HCT116 (cell line): Measurements from ENCODE around the gene SMIM36. TPM values are rescaled to one million over a fixed set of nuclear protein-coding genes. Genes with fewer than 3 reads are reported as not detected.

ENCODE experiments used
- ATAC-seq: fragments of 200-7000 bp; cut with Tn5 transposase; 2 replicates; pipeline ENCODE4 v1.9.1; 2020; ENCODE audit warnings: mild to moderate bottlenecking, moderate library complexity
- BruUV-seq: library from RNA; stranded (reverse); fragments of 400-500 nt; replicated peaks from 2 replicates; lab custom pipeline; 2021; lab: Mats Ljungman, UMichigan
- CTCF ChIA-PET: fragments of 300-600 bp; sonication (Branson Sonifier 250); formaldehyde crosslinking; loops from one replicate; lab custom pipeline; 2021; ENCODE audit warnings: antibody characterized with exemption; lab: Charles Lee
- POLR2A ChIA-PET: fragments of 300-600, 350-600 bp; sonication (Branson Sonifier 250); formaldehyde crosslinking; loops from one replicate; lab custom pipeline; 2021; ENCODE audit warnings: antibody characterized with exemption; lab: Charles Lee
- RAD21 ChIA-PET, 2 experiments: fragments of 300-600 bp; sonication (Branson Sonifier 250); formaldehyde crosslinking; loops; one replicate each; lab custom pipeline; 2023; ENCODE audit warnings: low total read pairs in 2 of 2; ENCODE audit not compliant: uncharacterized antibody in 2 of 2, unreplicated experiment in 2 of 2, low non-redundant PET in 1 of 2; lab: Charles Lee
- DNase-seq: peaks from one replicate; pipeline ENCODE4 v3.0.0-alpha.2; 2010; ENCODE audit warnings: low read depth, low spot score
- H2AFZ ChIP-seq: fragments of 200-600 bp; shearing (Covaris generic), sonication (generic); 2 replicates; pipeline ENCODE4 v1.6.1; 2017; ENCODE audit warnings: low read depth, mixed run types, mixed read lengths, antibody characterized with exemption, low read length; ENCODE audit not compliant: poor library complexity, severe bottlenecking
- H3K27ac ChIP-seq: 2 replicates; pipeline ENCODE4 v1.5.1; 2012; ENCODE audit warnings: low read depth, low read length
- H3K27me3 ChIP-seq: fragments of 200-600 bp; sonication (generic); 2 replicates; pipeline ENCODE4 v1.6.1; 2016; ENCODE audit warnings: mixed run types, low read length, mixed read lengths; ENCODE audit not compliant: insufficient read depth
- H3K36me3 ChIP-seq, 2 experiments: fragments of 200-500 bp in 1 of 2; fragments of 200-600 bp in 1 of 2; sonication (Bioruptor generic) in 1 of 2; sonication (generic) in 1 of 2; 2 replicates each; pipeline versions ENCODE4 v1.5.1 to v1.6.1; 2014 to 2016; ENCODE audit warnings: low read length in 2 of 2, inconsistent platforms in 1 of 2, mixed read lengths in 1 of 2, mixed run types in 1 of 2; ENCODE audit not compliant: insufficient read depth in 2 of 2, control insufficient read depth in 1 of 2
- H3K4me1 ChIP-seq, 2 experiments: fragments of 200-600 bp in 1 of 2; sonication (generic) in 1 of 2; 2 replicates each; pipeline versions ENCODE4 v1.5.1 to v1.6.1; 2012 to 2017; ENCODE audit warnings: low read length in 2 of 2, inconsistent platforms in 1 of 2, mild to moderate bottlenecking in 1 of 2, mixed read lengths in 1 of 2, mixed run types in 1 of 2, moderate library complexity in 1 of 2; ENCODE audit not compliant: insufficient read depth in 2 of 2, control insufficient read depth in 1 of 2
- H3K4me2 ChIP-seq: fragments of 200-600 bp; sonication (generic); 2 replicates; pipeline ENCODE4 v1.6.1; 2017; ENCODE audit warnings: mixed run types, low read length, mixed read lengths
- H3K4me3 ChIP-seq, 2 experiments: fragments of 200-600 bp in 1 of 2; sonication (generic) in 1 of 2; replicated peaks in 1 of 2; 2 replicates each; pipeline ENCODE4 v1.5.1; 2011 to 2016; ENCODE audit warnings: low read length in 2 of 2, control low read depth in 1 of 2, low read depth in 1 of 2, mild to moderate bottlenecking in 1 of 2, mixed read lengths in 1 of 2, mixed run types in 1 of 2
- H3K79me2 ChIP-seq: fragments of 200-600 bp; sonication (generic); 2 replicates; pipeline ENCODE4 v1.6.1; 2017; ENCODE audit warnings: mild to moderate bottlenecking, mixed run types, low read length, moderate library complexity, mixed read lengths; ENCODE audit not compliant: insufficient read depth
- H3K9ac ChIP-seq: fragments of 200-600 bp; sonication (generic); 2 replicates; pipeline ENCODE4 v1.6.1; 2016; ENCODE audit warnings: low read length, mixed read lengths
- H3K9me2 ChIP-seq: fragments of 200-600 bp; sonication (generic), shearing (Covaris generic); 2 replicates; pipeline ENCODE4 v1.6.1; 2017; ENCODE audit warnings: mixed run types, mild to moderate bottlenecking, moderate library complexity; ENCODE audit not compliant: insufficient read depth
- H3K9me3 ChIP-seq, 2 experiments: fragments of 200-500 bp in 1 of 2; fragments of 200-600 bp in 1 of 2; sonication (Bioruptor generic) in 1 of 2; sonication (generic) in 1 of 2; 2 replicates each; pipeline ENCODE4 v1.6.1; 2014 to 2017; ENCODE audit warnings: low read length in 2 of 2, mixed read lengths in 2 of 2, inconsistent platforms in 1 of 2, low read depth in 1 of 2, mild to moderate bottlenecking in 1 of 2, mixed run types in 1 of 2, moderate library complexity in 1 of 2; ENCODE audit not compliant: control insufficient read depth in 1 of 2, insufficient read depth in 1 of 2
- H4K20me1 ChIP-seq: fragments of 200-600 bp; sonication (generic), shearing (Covaris generic); 2 replicates; pipeline ENCODE4 v1.6.1; 2017; ENCODE audit warnings: mixed run types, mild to moderate bottlenecking, moderate library complexity; ENCODE audit not compliant: insufficient read depth
- ELF1 ChIP-seq: IDR thresholded peaks from 2 replicates; pipeline ENCODE4 v1.6.1; 2012; ENCODE audit warnings: low read depth, borderline replicate concordance
- EZH2phosphoT487 ChIP-seq: fragments of 200-600 bp; IDR thresholded peaks from 2 replicates; pipeline ENCODE4 v1.6.1; 2018; ENCODE audit warnings: antibody characterized with exemption, borderline replicate concordance
- POLR2AphosphoS5 ChIP-seq: IDR thresholded peaks from 2 replicates; pipeline ENCODE4 v1.6.1; 2011; ENCODE audit warnings: mild to moderate bottlenecking, low read depth, low read length, moderate library complexity
- SIN3A ChIP-seq: IDR thresholded peaks from 2 replicates; pipeline ENCODE4 v1.6.1; 2012; ENCODE audit warnings: low read depth
- SP1 ChIP-seq: IDR thresholded peaks from 2 replicates; pipeline ENCODE4 v1.6.1; 2012; ENCODE audit warnings: low read depth
- ZFX ChIP-seq: fragments of 450-650 bp; IDR thresholded peaks from 2 replicates; pipeline ENCODE4 v1.6.1; 2017
- intact Hi-C: fragments of 100-400 bp; cut with micrococcal nuclease; formaldehyde crosslinking; loops from 2 replicates; pipeline ENCODE4 v1.10.0; 2022
- total RNA-seq: library from RNA; stranded (reverse); gene quantifications from one replicate; pipeline ENCODE4 v1.2.1, GENCODE V29; 2021; ENCODE audit not compliant: unreplicated experiment
- TF ChIP-seq, protein P1 (sequence below): IDR thresholded peaks from 2 replicates; pipeline ENCODE4 v1.6.1; 2012

The SMIM36 gene
- total RNA-seq, 1 experiment from 2014 or later, result 0.37 TPM

DNA sequence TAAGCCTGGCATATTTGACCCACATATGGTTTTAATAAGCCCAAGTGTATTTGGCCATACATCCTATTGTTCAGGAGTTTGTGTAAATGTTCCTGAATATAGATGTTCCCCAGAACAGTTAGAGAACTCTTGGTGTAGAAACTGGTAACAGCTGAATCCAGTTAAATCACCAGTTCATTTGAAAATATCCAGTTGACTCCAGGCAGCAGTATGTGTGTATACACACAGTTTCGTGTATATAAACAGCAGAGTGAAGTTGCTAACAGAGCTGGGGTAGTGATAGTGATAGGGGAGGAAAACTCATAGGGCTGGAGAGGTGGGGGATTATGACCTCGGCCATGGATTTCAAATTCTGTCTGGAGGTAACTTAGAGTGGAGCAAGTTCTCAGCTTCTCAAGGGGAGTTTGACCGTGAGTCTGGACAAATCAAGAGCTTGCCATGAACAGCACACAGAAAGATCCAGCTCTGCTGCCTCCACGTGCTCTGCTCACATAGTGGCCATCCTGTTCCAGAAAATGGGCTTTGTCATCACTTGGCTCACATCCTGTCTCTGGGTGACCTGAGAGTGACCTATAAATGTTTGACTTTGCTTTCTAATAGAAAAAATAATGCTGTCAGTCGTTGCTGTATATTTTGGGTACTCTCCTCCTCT is 59.0 kb downstream of the SMIM36 start:
- Histone ChIP-seq H4K20me1 (no peaks in the 10 kb centered on the region), H2AFZ (no peak overlapping the region), H3K27ac (no peak overlapping the region), H3K4me3 (no peak overlapping the region), H3K36me3 (no peaks in the 10 kb centered on the region), H3K4me2 (peak overlapping the region; percentile 21), H3K4me1 (peaks cover 0 to 15% of the 10 kb centered on the region in 2 experiments; a peak in 2 of 4 replicates), H3K9me2 (no peaks in the 10 kb centered on the region), H3K9ac (no peak overlapping the region), H3K79me2 (no peaks in the 10 kb centered on the region), H3K27me3 (no peaks in the 10 kb centered on the region), H3K9me3 (no peaks in the 10 kb centered on the region)
- intact Hi-C loops, result no loop called here
- ATAC-seq (peak; percentile 71), DNase-seq (no peak)
- BruUV-seq, result no TSS peak
- ChIA-PET CTCF (no interaction called here), POLR2A (no interaction called here), RAD21 (no interaction called here)
- no peak for TF ChIP-seq ZFX
- TF ChIP-seq, protein P1, sequence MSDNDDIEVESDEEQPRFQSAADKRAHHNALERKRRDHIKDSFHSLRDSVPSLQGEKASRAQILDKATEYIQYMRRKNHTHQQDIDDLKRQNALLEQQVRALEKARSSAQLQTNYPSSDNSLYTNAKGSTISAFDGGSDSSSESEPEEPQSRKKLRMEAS, result peak; percentile 38; the same call in 1 of the 2 replicates
- TF ChIP-seq SP1, result 0 out of 2 replicates have a peak, but pooled peaks have one; percentile 11
- no peak for TF ChIP-seq SIN3A

DNA sequence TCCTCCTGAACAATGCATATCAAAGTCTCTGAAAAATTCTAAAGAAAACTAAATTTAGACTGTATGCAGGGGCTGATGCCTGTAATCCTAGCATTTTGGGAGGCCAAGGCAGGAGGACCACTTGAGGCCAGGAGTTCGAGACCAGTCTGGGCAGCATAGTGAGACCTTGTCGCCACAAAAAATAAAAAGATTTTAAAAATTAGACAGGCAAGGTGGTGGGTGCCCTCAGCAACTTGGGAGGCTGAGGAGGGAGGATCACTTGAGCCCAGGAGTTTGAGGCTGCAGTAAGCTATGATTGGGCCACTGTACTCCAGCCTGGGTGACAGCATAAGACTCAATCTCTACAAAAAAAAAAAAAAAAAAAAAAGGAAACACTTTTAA is 59.5 kb downstream of the SMIM36 start:
- Histone ChIP-seq H3K9ac (no peak overlapping the region), H3K27ac (no peak overlapping the region), H2AFZ (no peak overlapping the region), H3K79me2 (no peaks in the 10 kb centered on the region), H4K20me1 (no peaks in the 10 kb centered on the region), H3K9me3 (no peaks in the 10 kb centered on the region), H3K4me2 (no peak overlapping the region), H3K4me1 (peaks cover 0 to 15% of the 10 kb centered on the region in 2 experiments; a peak in 2 of 4 replicates), H3K4me3 (no peak overlapping the region), H3K9me2 (no peaks in the 10 kb centered on the region), H3K36me3 (no peaks in the 10 kb centered on the region), H3K27me3 (no peaks in the 10 kb centered on the region)
- POLR2A ChIA-PET, result no interaction called here
- intact Hi-C loops, result no loop called here
- TF ChIP-seq POLR2AphosphoS5 (no peak), EZH2phosphoT487 (no peak), ELF1 (no peak)
- TF ChIP-seq, protein P1, result no peak
- DNase-seq (no peak), ATAC-seq (no peak)
- RAD21 ChIA-PET, result no interaction called here
- BruUV-seq, result no TSS peak
- CTCF ChIA-PET, result no interaction called here
